Endothelial cell of umbilical vein (primary cell): Measurements from ENCODE around the gene PARK7.

Experiments used
- CTCF ChIP-seq, 2 donors: IDR thresholded peaks; 1 replicate in 1 of 2; 2 replicates in 1 of 2; pipeline ENCODE4 v1.5.1; 2011; ENCODE audit warnings: low read length in 2 of 2, mild to moderate bottlenecking in 2 of 2, moderate library complexity in 2 of 2, control low read depth in 1 of 2, inconsistent platforms in 1 of 2, low read depth in 1 of 2; ENCODE audit not compliant: insufficient read depth in 1 of 2; ENCODE audit errors: extremely low read depth in 1 of 2
- JUN ChIP-seq: IDR thresholded peaks from 2 replicates; pipeline ENCODE4 v1.6.1; 2011; ENCODE audit warnings: borderline replicate concordance, low read depth; ENCODE audit not compliant: insufficient read length, insufficient read depth
- MYC ChIP-seq: IDR thresholded peaks from one replicate; pipeline ENCODE4 v1.6.1; 2011; ENCODE audit warnings: mild to moderate bottlenecking, low read depth, low read length
- POLR2AphosphoS5 ChIP-seq: IDR thresholded peaks from 2 replicates; pipeline ENCODE4 v1.6.1; 2012; ENCODE audit warnings: low read depth, mild to moderate bottlenecking, control low read depth, low read length, moderate library complexity; ENCODE audit not compliant: insufficient read depth

GRCh38 chr1:7960867-7961215, 670 bp upstream of the PARK7 start:
- TF ChIP-seq CTCF (IDR thresholded peaks at IDR 0.05; ENCODE audit: extremely low read depth in 1 of 2, insufficient read depth in 1 of 2, low read depth in 1 of 2, low read length in 2 of 2) (no peak), MYC (no peak), JUN (no peak), POLR2AphosphoS5 (no peak)
